ENCODE data around the gene GRPEL1. TPM values are rescaled to one million over a fixed set of nuclear protein-coding genes. Genes with fewer than 3 reads are reported as not detected.

GRPEL1 gene
- total and polyA plus RNA-seq, 4 donors, result 9.8 to 98.1 (median 40.2) TPM

DNA sequence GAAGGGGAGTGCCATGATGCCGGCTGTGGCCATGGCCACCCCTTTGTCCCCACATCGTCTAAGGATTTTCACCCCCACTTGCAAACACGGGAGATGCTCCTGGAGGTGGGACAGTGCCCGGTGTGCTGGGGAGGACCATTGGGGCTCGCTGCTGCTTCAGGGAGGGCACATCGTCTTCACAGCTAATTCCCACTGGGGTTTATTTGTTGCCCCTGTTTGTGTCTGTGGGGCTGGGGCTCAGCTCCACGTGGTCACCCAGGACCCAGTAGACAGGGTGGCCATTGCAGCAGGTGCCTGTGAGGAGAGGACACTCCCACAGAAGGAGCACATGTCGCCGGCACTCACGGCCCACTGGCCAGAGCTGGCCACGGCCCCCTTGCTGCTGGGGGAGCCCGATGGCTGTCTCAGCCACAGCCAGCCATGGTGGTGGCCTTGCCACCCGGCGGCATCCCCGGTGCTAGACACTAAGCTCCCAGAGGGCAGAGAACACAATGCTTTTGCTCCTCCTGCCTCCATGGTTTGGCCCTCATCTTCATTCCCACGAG is 27.8 kb upstream of the GRPEL1 start:
- Histone ChIP-seq H3K27ac (ENCODE audit: low read depth in 1 of 2, low read length in 2 of 2) (no peak overlapping the region), H3K4me3 (ENCODE audit: low read depth in 1 of 3, low read length in 3 of 3) (no peak overlapping the region), H3K36me3 (ENCODE audit: control insufficient read depth in 4 of 4, insufficient read depth in 3 of 4, low read depth in 1 of 4, low read length in 3 of 4) (no peaks in the 10 kb centered on the region), H3K27me3 (ENCODE audit: control insufficient read depth in 4 of 4, insufficient read depth in 4 of 4, low read length in 3 of 4) (no peaks in the 10 kb centered on the region), H3K9me3 (ENCODE audit: control insufficient read depth in 4 of 4, low read length in 3 of 4) (no peaks in the 10 kb centered on the region), H3K4me1 (ENCODE audit: control insufficient read depth in 4 of 4, insufficient read depth in 4 of 4, low read length in 3 of 4) (no peaks in the 10 kb centered on the region), H3K9ac (ENCODE audit: low read depth in 1 of 2, low read length in 2 of 2) (no peak overlapping the region)
- 90% methylated on average over 16 of the region's 16 CpGs for WGBS
- no peak for DNase-seq (ENCODE audit: low spot score)
- no peak for TF ChIP-seq HNF4A (conservative IDR thresholded peaks at IDR 0.05)
- TF ChIP-seq, protein P1, sequence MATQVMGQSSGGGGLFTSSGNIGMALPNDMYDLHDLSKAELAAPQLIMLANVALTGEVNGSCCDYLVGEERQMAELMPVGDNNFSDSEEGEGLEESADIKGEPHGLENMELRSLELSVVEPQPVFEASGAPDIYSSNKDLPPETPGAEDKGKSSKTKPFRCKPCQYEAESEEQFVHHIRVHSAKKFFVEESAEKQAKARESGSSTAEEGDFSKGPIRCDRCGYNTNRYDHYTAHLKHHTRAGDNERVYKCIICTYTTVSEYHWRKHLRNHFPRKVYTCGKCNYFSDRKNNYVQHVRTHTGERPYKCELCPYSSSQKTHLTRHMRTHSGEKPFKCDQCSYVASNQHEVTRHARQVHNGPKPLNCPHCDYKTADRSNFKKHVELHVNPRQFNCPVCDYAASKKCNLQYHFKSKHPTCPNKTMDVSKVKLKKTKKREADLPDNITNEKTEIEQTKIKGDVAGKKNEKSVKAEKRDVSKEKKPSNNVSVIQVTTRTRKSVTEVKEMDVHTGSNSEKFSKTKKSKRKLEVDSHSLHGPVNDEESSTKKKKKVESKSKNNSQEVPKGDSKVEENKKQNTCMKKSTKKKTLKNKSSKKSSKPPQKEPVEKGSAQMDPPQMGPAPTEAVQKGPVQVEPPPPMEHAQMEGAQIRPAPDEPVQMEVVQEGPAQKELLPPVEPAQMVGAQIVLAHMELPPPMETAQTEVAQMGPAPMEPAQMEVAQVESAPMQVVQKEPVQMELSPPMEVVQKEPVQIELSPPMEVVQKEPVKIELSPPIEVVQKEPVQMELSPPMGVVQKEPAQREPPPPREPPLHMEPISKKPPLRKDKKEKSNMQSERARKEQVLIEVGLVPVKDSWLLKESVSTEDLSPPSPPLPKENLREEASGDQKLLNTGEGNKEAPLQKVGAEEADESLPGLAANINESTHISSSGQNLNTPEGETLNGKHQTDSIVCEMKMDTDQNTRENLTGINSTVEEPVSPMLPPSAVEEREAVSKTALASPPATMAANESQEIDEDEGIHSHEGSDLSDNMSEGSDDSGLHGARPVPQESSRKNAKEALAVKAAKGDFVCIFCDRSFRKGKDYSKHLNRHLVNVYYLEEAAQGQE (IDR thresholded peaks at IDR 0.05), result no peak
- TF ChIP-seq SP1 (IDR thresholded peaks at IDR 0.05), result no peak
- TF ChIP-seq CTCF (IDR thresholded peaks at IDR 0.05; ENCODE audit: low read depth, low read length, missing input control), result no peak
- no peak for TF ChIP-seq RAD21 (IDR thresholded peaks at IDR 0.05)
- TF ChIP-seq GABPA (IDR thresholded peaks at IDR 0.05 in 1 of 2, conservative IDR thresholded peaks at IDR 0.05 in 1 of 2), result no peak
- TF ChIP-seq FOXA2 (IDR thresholded peaks at IDR 0.05), result no peak
- no peak for TF ChIP-seq EGR1 (IDR thresholded peaks at IDR 0.05; ENCODE audit: low read depth in 2 of 2)
- no peak for TF ChIP-seq HNF4G (IDR thresholded peaks at IDR 0.05)
- TF ChIP-seq RXRA (IDR thresholded peaks at IDR 0.05), result no peak
- no peak for TF ChIP-seq NR2F2 (IDR thresholded peaks at IDR 0.05)
- no peak for TF ChIP-seq JUND (IDR thresholded peaks at IDR 0.05)
- TF ChIP-seq, protein P2, sequence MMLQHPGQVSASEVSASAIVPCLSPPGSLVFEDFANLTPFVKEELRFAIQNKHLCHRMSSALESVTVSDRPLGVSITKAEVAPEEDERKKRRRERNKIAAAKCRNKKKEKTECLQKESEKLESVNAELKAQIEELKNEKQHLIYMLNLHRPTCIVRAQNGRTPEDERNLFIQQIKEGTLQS (IDR thresholded peaks at IDR 0.05), result no peak
- no peak for TF ChIP-seq FOXA1 (IDR thresholded peaks at IDR 0.05)
- TF ChIP-seq TAF1 (conservative IDR thresholded peaks at IDR 0.05), result no peak
- no peak for TF ChIP-seq YY1 (IDR thresholded peaks at IDR 0.05)
- TF ChIP-seq, protein P3, sequence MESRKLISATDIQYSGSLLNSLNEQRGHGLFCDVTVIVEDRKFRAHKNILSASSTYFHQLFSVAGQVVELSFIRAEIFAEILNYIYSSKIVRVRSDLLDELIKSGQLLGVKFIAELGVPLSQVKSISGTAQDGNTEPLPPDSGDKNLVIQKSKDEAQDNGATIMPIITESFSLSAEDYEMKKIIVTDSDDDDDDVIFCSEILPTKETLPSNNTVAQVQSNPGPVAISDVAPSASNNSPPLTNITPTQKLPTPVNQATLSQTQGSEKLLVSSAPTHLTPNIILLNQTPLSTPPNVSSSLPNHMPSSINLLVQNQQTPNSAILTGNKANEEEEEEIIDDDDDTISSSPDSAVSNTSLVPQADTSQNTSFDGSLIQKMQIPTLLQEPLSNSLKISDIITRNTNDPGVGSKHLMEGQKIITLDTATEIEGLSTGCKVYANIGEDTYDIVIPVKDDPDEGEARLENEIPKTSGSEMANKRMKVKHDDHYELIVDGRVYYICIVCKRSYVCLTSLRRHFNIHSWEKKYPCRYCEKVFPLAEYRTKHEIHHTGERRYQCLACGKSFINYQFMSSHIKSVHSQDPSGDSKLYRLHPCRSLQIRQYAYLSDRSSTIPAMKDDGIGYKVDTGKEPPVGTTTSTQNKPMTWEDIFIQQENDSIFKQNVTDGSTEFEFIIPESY (IDR thresholded peaks at IDR 0.05), result no peak
- TF ChIP-seq, protein P4, sequence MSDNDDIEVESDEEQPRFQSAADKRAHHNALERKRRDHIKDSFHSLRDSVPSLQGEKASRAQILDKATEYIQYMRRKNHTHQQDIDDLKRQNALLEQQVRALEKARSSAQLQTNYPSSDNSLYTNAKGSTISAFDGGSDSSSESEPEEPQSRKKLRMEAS (IDR thresholded peaks at IDR 0.05), result no peak
